ENCODE results near the gene MRPS25.

- TF ChIP-seq, protein P1, sequence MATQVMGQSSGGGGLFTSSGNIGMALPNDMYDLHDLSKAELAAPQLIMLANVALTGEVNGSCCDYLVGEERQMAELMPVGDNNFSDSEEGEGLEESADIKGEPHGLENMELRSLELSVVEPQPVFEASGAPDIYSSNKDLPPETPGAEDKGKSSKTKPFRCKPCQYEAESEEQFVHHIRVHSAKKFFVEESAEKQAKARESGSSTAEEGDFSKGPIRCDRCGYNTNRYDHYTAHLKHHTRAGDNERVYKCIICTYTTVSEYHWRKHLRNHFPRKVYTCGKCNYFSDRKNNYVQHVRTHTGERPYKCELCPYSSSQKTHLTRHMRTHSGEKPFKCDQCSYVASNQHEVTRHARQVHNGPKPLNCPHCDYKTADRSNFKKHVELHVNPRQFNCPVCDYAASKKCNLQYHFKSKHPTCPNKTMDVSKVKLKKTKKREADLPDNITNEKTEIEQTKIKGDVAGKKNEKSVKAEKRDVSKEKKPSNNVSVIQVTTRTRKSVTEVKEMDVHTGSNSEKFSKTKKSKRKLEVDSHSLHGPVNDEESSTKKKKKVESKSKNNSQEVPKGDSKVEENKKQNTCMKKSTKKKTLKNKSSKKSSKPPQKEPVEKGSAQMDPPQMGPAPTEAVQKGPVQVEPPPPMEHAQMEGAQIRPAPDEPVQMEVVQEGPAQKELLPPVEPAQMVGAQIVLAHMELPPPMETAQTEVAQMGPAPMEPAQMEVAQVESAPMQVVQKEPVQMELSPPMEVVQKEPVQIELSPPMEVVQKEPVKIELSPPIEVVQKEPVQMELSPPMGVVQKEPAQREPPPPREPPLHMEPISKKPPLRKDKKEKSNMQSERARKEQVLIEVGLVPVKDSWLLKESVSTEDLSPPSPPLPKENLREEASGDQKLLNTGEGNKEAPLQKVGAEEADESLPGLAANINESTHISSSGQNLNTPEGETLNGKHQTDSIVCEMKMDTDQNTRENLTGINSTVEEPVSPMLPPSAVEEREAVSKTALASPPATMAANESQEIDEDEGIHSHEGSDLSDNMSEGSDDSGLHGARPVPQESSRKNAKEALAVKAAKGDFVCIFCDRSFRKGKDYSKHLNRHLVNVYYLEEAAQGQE (IDR thresholded peaks at IDR 0.05; ENCODE audit: low read depth, low read length), result no peak
- TF ChIP-seq, protein P2, sequence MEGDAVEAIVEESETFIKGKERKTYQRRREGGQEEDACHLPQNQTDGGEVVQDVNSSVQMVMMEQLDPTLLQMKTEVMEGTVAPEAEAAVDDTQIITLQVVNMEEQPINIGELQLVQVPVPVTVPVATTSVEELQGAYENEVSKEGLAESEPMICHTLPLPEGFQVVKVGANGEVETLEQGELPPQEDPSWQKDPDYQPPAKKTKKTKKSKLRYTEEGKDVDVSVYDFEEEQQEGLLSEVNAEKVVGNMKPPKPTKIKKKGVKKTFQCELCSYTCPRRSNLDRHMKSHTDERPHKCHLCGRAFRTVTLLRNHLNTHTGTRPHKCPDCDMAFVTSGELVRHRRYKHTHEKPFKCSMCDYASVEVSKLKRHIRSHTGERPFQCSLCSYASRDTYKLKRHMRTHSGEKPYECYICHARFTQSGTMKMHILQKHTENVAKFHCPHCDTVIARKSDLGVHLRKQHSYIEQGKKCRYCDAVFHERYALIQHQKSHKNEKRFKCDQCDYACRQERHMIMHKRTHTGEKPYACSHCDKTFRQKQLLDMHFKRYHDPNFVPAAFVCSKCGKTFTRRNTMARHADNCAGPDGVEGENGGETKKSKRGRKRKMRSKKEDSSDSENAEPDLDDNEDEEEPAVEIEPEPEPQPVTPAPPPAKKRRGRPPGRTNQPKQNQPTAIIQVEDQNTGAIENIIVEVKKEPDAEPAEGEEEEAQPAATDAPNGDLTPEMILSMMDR (IDR thresholded peaks at IDR 0.05), result no peak
- TF ChIP-seq POLR2AphosphoS5 (IDR thresholded peaks at IDR 0.05; ENCODE audit: low read depth, low read length) (no peak), RFX5 (IDR thresholded peaks at IDR 0.05; ENCODE audit: low read length) (no peak)
Observed at GRCh38 chr3:15091575-15091974, 26.5 kb upstream of the MRPS25 start.

Data from SK-N-SH (cell line).